AG09319 (cell line): Measurements from ENCODE around the gene TBCEL.
"Not testable (repeated sequence)": the region's sequence is repeated elsewhere in the genome, so short reads cannot be mapped to it uniquely, and the experiment has no call there.

Experiments used
- DNase-seq: peaks from one replicate; pipeline ENCODE4 v3.0.0-alpha.2; 2010; ENCODE audit warnings: low read depth; ENCODE audit errors: extremely low read depth
- CTCF ChIP-seq: IDR thresholded peaks from 2 replicates; pipeline ENCODE4 v1.5.1; 2011; ENCODE audit warnings: low read depth, mild to moderate bottlenecking, inconsistent platforms, low read length, moderate library complexity

Gene TBCEL

GRCh38 chr11:121113611-121114010 lies 89.7 kb downstream of the TBCEL start:
- no peak for DNase-seq
- no peak for TF ChIP-seq CTCF

- DNase-seq, result not testable (repeated sequence)
Observed at GRCh38 chr11:121115024-121115423, 91.1 kb downstream of the TBCEL start.

GRCh38 chr11:121117788-121118187 lies 93.9 kb downstream of the TBCEL start:
- no peak for TF ChIP-seq CTCF

GRCh38 chr11:121119440-121119839 lies 95.5 kb downstream of the TBCEL start:
- no peak for DNase-seq
- TF ChIP-seq CTCF, result no peak; the same call in 1 of the 2 replicates

More at GRCh38 chr11:121117788-121118187, 93.9 kb downstream of the TBCEL start:
- DNase-seq, result no peak

- DNase-seq, result no peak
- TF ChIP-seq CTCF, result no peak
Observed at GRCh38 chr11:121122328-121122727, 98.4 kb downstream of the TBCEL start.

GRCh38 chr11:121123496-121124069 lies 99.7 kb downstream of the TBCEL start:
- no peak for TF ChIP-seq CTCF
- DNase-seq, result no peak

GRCh38 chr11:121127809-121128208 lies 103.9 kb downstream of the TBCEL start:
- no peak for TF ChIP-seq CTCF
- no peak for DNase-seq
